Pancreas (tissue), 10 donors: ENCODE measurements around the gene MS4A10. TPM values are rescaled to one million over a fixed set of nuclear protein-coding genes. Genes with fewer than 3 reads are reported as not detected.
A peak's percentile ranks its signal among the peaks of the same experiment; 100 is the strongest.
"Not testable (repeated sequence)": the region's sequence is repeated elsewhere in the genome, so short reads cannot be mapped to it uniquely, and the experiment has no call there.

ENCODE experiments used
- ATAC-seq, 4 donors: fragments of 200-7000 bp; cut with Tn5 transposase; one replicate each; pipeline versions ENCODE4 v1.8.0 to v1.9.1; 2020; ENCODE audit warnings: mild to moderate bottlenecking in 4 of 4, moderate library complexity in 4 of 4
- DNase-seq, 6 donors: peaks; one replicate each; pipeline ENCODE4 v3.0.0-alpha.2; 2020
- FAIRE-seq: peaks from 2 replicates; lab custom pipeline; 2012; peaks lifted over from hg19 to GRCh38; lab: Jason Lieb, UNC
- H3K27ac ChIP-seq, 4 donors: fragments of 200-600 bp; sonication (generic); 1 replicate in 3 of 4; 2 replicates in 1 of 4; pipeline versions ENCODE4 v1.5.0 to v1.8.0; 2020
- H3K27me3 ChIP-seq, 4 donors: fragments of 200-600 bp; one replicate each; pipeline ENCODE4 v1.8.0; 2021
- H3K36me3 ChIP-seq, 3 donors: fragments of 200-600 bp; sonication (generic) in 1 of 3; one replicate each; pipeline versions ENCODE4 v1.5.0 to v1.8.0; 2020 to 2021
- H3K4me1 ChIP-seq, 3 donors: fragments of 200-600 bp; one replicate each; pipeline ENCODE4 v1.8.0; 2021
- H3K4me3 ChIP-seq, 4 donors: fragments of 200-600 bp; sonication (generic) in 2 of 4; one replicate each; pipeline versions ENCODE4 v1.5.0 to v1.8.0; 2020 to 2021
- H3K9me3 ChIP-seq, 4 donors: fragments of 200-600 bp; one replicate each; pipeline ENCODE4 v1.8.0; 2021
- CTCF ChIP-seq, 4 donors: fragments of 200-600 bp; sonication (generic) in 3 of 4; IDR thresholded peaks; one replicate each; pipeline versions ENCODE4 v1.5.0 to v1.8.0; 2021; ENCODE audit warnings: antibody characterized with exemption in 4 of 4
- WGBS, 2 donors: extraction: QIAGEN DNeasy Blood & Tissue Kit; methylation state at CpG; one replicate each; pipeline ENCODE4 v1.1.7; 2013; 5-methylcytosine and 5-hydroxymethylcytosine counted together
- intact Hi-C, 3 donors: fragments of 100-400 bp; cut with DNase I; formaldehyde crosslinking; loops; one replicate each; pipeline versions ENCODE4 v1.11.1 to v1.14.2; 2022
- polyA plus RNA-seq, 2 donors: library from polyadenylated mRNA; stranded (reverse); fragments of 200-250 nt; gene quantifications; one replicate each; pipeline ENCODE4 v1.2.3, GENCODE V29; 2013
- total RNA-seq, 6 donors: library from RNA; stranded (reverse); fragmentation: NEBNext Ultra II Directional in 4 of 6; extraction: Animal tissue kit (Norgen Biotek cat#: 25700) in 4 of 6; gene quantifications; one replicate each; pipeline versions ENCODE4 v1.2.1 to v1.2.4, GENCODE V29; 2021 to 2023
- donor health status: healthy with polysubstance abuse.
- donor health status: DM: no; HTN: no; CAD: no; lungs with moderate emphysema.
- donor health status: DM: no; HTN: no; CAD: no.
- donor health status: control.
- donor health status: control.
- donor health status: Bipolar disorder and iron deficiency.
- donor health status: DM: yes; HTN: yes; CAD: no.
- donor health status: DM: no; HTN: no; CAD: no.
- donor health status: DM: no; HTN: no; CAD: no.
- donor health status: DM: yes; HTN: yes; CAD: no.

MS4A10 gene
- total and polyA plus RNA-seq, 8 donors: not detected

- H3K9me3 ChIP-seq: no peaks in the 10 kb centered on the region
- no peak for TF ChIP-seq CTCF (IDR thresholded peaks at IDR 0.05)
- DNase-seq (no peak), FAIRE-seq (no peak), ATAC-seq (no peak)
- no peaks in the 10 kb centered on the region for H3K27me3 ChIP-seq
- intact Hi-C loops: loop anchor here in 1 of 3 donors (10.0 kb wide), 1 partner anchor 49 kb away; no protein-coding TSS in a partner anchor
- peaks cover 0 to 5% (median 3%) of the 10 kb centered on the region in 3 donors for H3K4me1 ChIP-seq
- no peaks in the 10 kb centered on the region for H3K36me3 ChIP-seq
- no peak overlapping the region for H3K27ac ChIP-seq
- WGBS, 2 donors: 66 to 68% methylated on average over 4 of the region's 4 CpGs
- H3K4me3 ChIP-seq: no peak overlapping the region
These were observed 31.8 kb upstream of the MS4A10 start for GRCh38 chr11:60753309-60753708.

- no peak for DNase-seq
- Histone ChIP-seq H3K36me3 (no peaks in the 10 kb centered on the region), H3K4me3 (no peak overlapping the region), H3K4me1 (peaks cover 0 to 5% (median 3%) of the 10 kb centered on the region in 3 donors), H3K27ac (no peak overlapping the region), H3K27me3 (no peaks in the 10 kb centered on the region), H3K9me3 (no peaks in the 10 kb centered on the region)
- intact Hi-C loops: loop anchor here in 1 of 3 donors (10.0 kb wide), 1 partner anchor 50 kb away; no protein-coding TSS in a partner anchor
- no peak for FAIRE-seq
- ATAC-seq: no peak
- WGBS, 2 donors: 91% methylated on average over 6 of the region's 6 CpGs
- no peak for TF ChIP-seq CTCF (IDR thresholded peaks at IDR 0.05)
These were observed 30.2 kb upstream of the MS4A10 start for GRCh38 chr11:60754887-60755286.

- DNase-seq: peak in 2 of 6 donors; percentile 22 to 46
- FAIRE-seq: no peak
- intact Hi-C loops: loop anchor here in 1 of 3 donors (10.0 kb wide), 1 partner anchor 52 kb away; no protein-coding TSS in a partner anchor
- H3K36me3 ChIP-seq: no peaks in the 10 kb centered on the region
- no peaks in the 10 kb centered on the region for H3K27me3 ChIP-seq
- 39 to 43% methylated on average over 14 of the region's 14 CpGs for WGBS, 2 donors
- peaks cover 0 to 5% (median 3%) of the 10 kb centered on the region in 3 donors for H3K4me1 ChIP-seq
- H3K4me3 ChIP-seq: no peak within 1 kb of the TSS
- ATAC-seq: peak; percentile 77 to 91 (median 86)
- TF ChIP-seq CTCF (IDR thresholded peaks at IDR 0.05): peak; percentile 23 to 51 (median 34)
- H3K9me3 ChIP-seq: no peaks in the 10 kb centered on the region
- no peak within 1 kb of the TSS for H3K27ac ChIP-seq
These were observed 28.7 kb upstream of the MS4A10 start, which contains the start of gene MS4A15 for GRCh38 chr11:60756307-60757032. Gene MS4A15 (plus strand): TSS chr11:60756867. CDS start chr11:60763734, 6,867 bp downstream.

- Histone ChIP-seq H3K36me3 (no peaks in the 10 kb centered on the region), H3K4me3 (no peak overlapping the region), H3K9me3 (no peaks in the 10 kb centered on the region), H3K4me1 (peaks cover 0 to 9% (median 3%) of the 10 kb centered on the region in 3 donors), H3K27ac (no peak overlapping the region), H3K27me3 (no peaks in the 10 kb centered on the region)
- no peak for TF ChIP-seq CTCF (IDR thresholded peaks at IDR 0.05)
- ATAC-seq (no peak), FAIRE-seq (no peak), DNase-seq (no peak)
- intact Hi-C loops: loop anchor here in 1 of 3 donors (10.0 kb wide), 1 partner anchor 53 kb away; no protein-coding TSS in a partner anchor
- 72 to 84% methylated on average over 19 of the region's 19 CpGs for WGBS, 2 donors
These were observed 27.8 kb upstream of the MS4A10 start for GRCh38 chr11:60757231-60757800.

- H3K27me3 ChIP-seq, H3K4me3 ChIP-seq, H3K9me3 ChIP-seq, H3K36me3 ChIP-seq, H3K27ac ChIP-seq, ATAC-seq, FAIRE-seq, DNase-seq: not testable (repeated sequence)
- intact Hi-C loops: loop anchor here in 1 of 3 donors (10.0 kb wide), 1 partner anchor 54 kb away; no protein-coding TSS in a partner anchor
- 93 to 94% methylated on average over 4 of the region's 4 CpGs for WGBS, 2 donors
- peaks cover 0 to 14% (median 3%) of the 10 kb centered on the region in 3 donors for H3K4me1 ChIP-seq
These were observed 26.5 kb upstream of the MS4A10 start for GRCh38 chr11:60758671-60759070.

- DNase-seq, H3K27me3 ChIP-seq, ATAC-seq, H3K27ac ChIP-seq, H3K9me3 ChIP-seq, H3K36me3 ChIP-seq, FAIRE-seq, H3K4me3 ChIP-seq: not testable (repeated sequence)
- WGBS, 2 donors: 67 to 72% methylated on average over 22 of the region's 22 CpGs
- H3K4me1 ChIP-seq: peaks cover 0 to 14% (median 3%) of the 10 kb centered on the region in 3 donors
- intact Hi-C loops: loop anchor here in 1 of 3 donors (10.0 kb wide), 1 partner anchor 55 kb away; no protein-coding TSS in a partner anchor
These were observed 25.5 kb upstream of the MS4A10 start for GRCh38 chr11:60759438-60760225.
